RPMI8226 (cell line): ENCODE measurements around the gene TMEM127.
"Not testable (repeated sequence)": the region's sequence is repeated elsewhere in the genome, so short reads cannot be mapped to it uniquely, and the experiment has no call there.

Experiments used
- DNase-seq: peaks from one replicate; pipeline ENCODE4 v3.0.0-alpha.2; 2015

TMEM127 gene, protein sequence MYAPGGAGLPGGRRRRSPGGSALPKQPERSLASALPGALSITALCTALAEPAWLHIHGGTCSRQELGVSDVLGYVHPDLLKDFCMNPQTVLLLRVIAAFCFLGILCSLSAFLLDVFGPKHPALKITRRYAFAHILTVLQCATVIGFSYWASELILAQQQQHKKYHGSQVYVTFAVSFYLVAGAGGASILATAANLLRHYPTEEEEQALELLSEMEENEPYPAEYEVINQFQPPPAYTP

DNA sequence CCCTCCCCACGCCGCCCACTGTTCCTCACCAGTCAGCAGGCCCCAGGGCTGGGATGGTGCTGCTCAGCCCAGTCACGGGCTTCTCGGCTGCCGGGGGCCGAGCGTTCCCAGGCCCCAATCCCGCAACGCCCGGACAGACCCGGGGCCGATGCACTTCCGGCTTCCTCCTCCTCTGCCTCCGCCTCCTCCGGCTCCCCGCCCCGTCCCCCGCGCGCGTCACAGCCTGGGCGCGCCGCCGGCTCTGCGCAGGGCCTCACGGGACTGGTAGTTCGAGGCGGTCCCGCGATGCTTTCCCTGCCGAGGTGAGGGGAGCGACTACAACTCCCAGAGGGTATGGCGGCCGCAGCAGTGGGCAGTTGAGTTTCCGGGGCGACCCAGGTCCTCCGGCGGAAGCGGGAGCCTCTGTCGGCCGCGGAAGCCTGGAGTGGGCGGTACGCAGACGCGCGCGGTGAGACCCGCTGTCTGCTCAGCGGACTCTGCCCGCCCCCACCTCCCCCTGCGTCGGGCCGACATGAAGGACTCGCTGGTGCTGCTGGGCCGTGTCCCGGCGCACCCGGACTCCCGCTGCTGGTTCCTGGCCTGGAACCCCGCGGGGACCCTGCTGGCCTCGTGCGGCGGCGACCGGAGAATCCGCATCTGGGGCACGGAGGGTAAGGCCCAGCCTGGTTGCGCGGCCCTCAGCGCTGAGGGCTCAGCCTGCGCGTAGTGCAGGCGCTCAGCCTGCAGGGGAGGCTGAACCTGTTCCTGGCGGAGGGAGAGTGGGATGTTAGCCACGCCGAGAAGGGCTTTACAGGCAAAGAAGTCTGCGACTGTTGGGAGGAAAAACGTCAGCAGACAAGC, at the start of gene TMEM127, which contains the start of gene CIAO1:
Gene TMEM127, minus strand, starts transcription at position 158 of the 840 bp plus-strand sequence. CDS start 616 bp downstream, outside the sequence.
Gene CIAO1, plus strand, starts transcription at position 386 of the 840 bp plus-strand sequence. Its CDS starts 126 bp downstream, at position 512.
- DNase-seq = peak; percentile 98

DNA sequence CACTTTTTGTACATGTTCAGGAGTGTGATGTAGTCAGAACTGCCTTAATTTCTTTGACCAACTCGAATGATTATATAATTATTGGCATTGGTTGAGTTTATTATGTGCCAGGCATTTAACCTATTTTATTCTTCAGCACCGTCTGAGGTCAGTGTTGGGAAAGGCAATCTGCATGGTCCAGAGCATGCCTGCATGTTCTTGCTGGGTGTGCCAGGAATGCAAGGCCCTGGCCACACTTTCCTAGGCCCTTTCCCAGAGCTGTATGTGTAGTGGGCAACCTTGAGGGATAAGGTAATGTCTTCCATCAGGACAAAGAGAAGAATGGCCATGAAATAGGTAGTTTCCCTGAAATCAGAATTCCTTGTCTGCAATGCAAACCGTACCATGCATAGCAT, 49.2 kb upstream of the TMEM127 start:
- DNase-seq = no peak

DNA sequence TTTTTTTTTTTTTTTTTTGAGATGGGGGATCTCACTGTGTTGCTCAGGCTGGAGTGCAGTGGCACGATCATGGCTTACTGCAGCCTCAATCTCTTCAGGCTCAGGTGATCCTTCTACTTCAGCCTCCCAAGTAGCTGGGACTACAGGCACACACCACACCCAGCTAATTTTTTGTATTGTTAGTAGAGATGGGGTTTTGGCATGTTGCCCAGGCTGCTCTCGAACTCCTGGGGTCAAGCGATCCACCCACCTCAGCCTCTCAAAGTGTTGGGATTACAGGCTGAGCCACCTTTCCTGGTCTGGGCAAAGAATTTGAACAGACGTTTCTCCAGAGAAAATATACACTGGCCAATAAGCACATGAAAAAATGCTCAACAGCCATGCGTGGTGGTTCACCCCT, 42.5 kb upstream of the TMEM127 start:
- DNase-seq = no peak

DNA sequence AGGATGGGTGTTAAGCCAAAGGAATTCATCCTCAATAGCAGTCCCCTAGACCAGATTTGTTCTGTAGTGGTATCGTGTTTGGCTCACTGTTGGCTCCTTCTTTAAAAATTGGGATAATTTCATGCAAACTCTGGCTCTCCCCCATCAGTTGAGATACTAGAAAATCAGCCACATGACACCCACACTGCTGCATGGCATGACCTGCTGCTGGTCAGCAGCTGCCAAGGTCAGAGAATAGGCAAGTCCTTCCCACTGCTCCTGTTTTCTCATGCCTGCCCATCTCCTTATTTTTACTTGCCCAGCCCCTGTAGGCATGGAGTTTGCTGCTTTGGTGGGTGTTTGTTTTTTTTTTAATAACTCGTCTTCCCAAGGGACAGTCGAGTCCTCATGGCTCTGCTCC, 40.6 kb upstream of the TMEM127 start:
- peak; percentile 12 for DNase-seq

DNA sequence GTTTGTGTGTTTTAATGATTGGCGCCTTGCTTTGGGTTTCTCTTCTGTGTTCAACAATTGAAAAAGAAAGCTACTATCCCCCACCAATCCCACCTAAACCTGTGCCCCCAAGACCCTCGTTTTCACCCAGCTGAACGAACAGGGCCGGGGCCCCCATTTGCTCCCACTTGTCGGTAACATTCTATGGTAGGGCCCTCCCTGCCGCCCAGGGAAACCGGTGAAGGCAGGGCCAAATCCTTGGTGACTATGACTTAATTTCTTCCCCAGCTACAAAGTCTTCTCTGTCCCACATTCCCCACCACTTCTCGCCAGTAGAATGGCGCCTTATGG, 40.1 kb upstream of the TMEM127 start:
- no peak for DNase-seq

DNA sequence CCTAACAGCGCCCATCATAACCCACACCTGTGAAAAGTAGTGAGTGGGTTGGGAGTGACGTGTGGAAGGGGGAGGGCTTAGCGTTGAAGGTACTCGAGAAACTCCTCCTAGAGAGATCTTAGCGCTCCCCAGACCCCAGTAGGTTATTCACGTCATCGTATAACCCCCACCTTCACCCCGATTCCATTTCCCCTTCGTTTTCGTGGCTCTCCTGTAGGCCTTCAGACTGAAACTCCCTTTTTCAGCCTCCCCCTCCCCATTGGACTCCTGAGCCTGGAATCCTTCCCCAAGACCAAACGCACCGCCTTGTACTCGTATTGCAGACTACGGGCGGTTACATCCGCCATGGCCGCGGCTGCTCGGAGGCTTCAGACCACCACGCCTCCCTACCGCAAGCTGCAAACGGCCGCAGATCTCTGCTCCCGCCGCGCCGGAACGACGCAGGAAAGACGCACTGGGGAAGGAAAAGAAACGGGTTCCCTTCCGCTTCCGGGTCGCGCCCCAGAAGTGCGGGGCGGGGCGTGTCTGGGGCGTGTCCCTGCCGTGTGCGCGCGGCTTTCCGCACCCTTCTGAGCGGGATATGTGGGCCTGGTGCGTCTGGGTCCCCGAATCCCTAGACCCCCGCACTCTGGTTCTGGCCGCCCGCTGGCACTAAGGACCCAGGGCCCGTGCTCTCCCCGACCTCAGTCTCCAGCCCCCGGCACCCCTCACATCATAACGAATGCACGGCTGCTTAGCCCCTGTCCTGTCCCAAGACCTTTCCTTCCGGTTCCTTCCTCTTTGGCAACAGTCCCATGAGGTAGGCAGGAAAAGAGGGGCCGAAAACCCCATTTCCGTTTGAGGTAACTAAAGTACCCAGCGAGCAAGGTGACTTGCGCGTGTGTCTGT, 39.5 kb upstream of the TMEM127 start, which contains the start of gene SNRNP200:
Gene SNRNP200, minus strand, starts transcription at position 456 of the 888 bp plus-strand sequence. Its CDS starts 109 bp downstream, at position 347.
- DNase-seq = peak; percentile 95

DNA sequence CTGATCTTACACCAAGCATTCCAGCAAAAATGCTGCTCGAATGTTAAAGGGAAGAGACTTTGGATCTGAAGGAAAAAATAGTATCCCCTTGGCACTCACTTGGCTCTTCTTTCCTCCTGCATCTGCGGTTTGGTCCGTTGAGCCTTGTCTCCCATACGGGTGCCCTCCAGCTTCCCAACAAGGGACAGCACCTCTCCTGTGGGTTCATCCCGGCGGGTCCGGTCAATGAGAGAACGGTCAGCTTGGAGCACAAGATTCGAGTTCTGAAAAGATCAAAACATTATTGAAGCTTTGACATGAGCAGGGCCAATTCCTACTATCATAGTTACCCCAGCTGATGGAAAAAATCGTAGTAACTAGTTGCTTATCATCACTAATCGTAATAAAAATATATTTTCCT, 38.8 kb upstream of the TMEM127 start:
- no peak for DNase-seq

DNA sequence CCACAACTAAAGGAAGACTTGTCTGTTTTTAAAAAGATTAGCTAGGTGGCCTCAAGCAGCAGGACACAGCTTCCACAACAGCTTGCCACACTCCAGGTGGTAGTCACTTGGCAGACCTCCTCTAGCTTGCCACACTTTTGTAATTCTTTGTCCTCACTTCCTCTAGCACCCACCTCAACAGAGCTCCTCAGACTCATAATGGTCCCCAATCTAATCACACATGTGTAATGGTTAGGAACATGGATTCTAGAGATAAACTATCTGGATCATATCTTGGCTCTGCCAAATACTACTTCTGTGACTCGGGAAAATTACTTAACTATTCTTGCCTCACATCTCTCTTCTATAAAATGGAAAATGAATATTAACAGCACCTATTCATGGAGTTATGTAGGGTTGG, 36.1 kb upstream of the TMEM127 start:
- DNase-seq = no peak

DNA sequence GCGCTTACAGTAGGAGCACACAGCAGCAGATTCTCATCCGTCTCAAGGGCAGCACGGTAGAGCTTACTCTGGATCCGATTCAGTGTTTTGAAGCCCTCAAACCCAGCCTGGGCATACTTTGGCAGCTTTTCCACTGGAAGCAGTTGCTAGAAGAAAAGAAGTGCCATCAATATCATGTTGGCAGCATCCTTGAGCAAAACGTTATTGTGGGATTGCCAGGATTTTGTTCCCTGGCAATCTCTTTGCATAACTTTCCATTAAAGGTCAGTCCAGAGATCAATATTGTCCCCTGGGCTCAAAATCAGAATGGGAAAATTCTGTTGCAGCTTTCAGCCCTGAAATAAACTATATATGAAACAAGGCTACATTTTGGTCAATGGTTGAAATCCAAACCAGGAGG, 31.1 kb upstream of the TMEM127 start:
- no peak for DNase-seq

DNA sequence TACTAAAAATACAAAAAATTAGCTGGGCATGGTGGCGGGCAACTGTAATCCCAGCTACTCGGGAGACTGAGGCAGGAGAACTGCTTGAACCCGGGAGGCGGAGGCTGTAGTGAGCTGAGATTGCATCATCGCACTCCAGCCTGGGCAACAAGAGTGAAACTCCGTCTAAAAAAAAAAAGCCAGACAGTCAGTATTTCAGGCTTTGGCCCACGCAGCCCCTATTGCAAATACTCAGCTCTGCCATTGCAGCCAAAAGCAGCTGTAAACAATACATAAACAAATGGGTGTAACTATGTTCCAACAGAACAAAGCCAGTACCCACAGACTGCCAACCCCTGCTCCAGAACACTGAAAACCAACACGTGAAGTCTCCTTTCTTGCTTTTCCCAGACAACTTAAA, 28.5 kb upstream of the TMEM127 start:
- DNase-seq = not testable (repeated sequence)

DNA sequence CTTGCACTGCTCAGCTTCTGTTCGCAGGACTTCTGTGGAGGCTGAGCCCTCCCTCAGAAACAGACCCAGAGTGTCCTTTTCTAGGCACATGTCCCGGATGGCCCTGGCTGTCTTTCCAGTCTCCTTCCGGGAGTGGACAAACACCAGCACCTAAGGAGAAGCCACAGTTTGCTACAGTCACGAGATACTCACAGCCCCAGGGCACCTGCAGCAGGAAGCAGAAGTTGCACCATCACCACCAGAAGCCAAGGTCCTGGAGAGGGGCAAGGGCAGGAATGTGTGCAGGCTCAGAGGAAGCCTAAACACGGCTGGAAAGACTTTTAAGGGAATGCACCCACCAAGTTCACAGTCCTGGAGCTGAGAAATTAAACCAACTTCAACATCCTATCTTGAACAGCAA, 26.0 kb upstream of the TMEM127 start:
- DNase-seq = no peak

DNA sequence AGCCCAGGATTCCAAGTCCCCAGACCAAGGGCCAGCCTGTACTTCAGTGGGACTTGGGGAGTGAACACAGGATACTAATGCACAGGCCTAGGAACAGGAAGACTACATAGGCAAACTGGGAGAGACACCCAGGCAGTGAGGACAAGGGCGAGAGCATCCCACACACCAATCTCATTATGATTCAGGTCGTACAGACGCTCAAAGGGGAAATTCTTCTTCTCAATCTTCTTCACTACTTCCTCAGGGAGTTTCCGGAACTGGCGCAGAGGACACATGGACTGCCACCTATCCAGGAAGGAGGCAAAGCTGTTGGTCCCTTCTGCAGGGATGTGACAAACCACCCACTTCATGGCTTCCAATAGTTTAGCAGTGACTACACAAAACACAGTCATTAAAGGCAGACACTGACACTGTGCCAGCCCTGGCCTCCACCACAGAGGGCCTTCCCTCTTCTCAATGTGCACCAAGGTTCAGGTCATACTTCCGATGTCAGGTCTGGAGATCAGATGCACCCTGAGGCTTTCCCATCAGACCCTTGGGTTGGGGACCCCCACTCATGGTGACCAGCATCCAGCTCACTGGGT, 21.6 kb upstream of the TMEM127 start:
- no peak for DNase-seq

DNA sequence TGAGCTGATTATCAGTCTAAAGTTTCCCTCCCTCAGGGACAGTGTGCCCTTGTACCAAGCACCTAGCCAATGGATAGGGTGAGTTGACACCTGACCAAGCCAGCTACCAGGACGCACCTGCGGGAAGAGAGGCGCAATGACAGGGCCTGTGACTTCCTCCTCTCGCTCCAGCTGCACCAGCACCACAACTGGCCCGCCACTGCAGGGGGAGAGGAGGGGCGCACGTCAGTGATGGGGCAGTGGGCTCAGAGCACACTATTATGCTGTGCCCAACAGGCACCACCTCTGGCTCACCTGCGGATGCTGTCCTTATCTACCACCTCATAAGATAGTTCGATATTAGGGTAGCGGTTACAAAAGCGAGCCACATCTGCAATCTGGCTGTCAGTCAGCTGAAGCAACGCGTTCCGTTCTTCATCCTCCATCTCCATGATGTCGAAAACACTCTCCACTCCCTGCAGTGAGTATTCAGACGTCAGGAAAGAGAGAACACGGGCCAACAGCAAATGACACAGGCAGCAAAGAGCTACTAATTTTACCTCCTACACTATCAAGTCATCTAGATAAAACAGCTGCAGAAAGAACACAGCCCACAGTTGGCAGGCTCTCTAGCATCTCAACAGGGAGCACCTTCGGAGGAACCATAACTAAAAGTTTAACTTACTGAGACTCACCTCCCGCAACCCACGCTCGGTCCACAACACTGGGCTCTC, 11.1 kb upstream of the TMEM127 start:
- DNase-seq = no peak

DNA sequence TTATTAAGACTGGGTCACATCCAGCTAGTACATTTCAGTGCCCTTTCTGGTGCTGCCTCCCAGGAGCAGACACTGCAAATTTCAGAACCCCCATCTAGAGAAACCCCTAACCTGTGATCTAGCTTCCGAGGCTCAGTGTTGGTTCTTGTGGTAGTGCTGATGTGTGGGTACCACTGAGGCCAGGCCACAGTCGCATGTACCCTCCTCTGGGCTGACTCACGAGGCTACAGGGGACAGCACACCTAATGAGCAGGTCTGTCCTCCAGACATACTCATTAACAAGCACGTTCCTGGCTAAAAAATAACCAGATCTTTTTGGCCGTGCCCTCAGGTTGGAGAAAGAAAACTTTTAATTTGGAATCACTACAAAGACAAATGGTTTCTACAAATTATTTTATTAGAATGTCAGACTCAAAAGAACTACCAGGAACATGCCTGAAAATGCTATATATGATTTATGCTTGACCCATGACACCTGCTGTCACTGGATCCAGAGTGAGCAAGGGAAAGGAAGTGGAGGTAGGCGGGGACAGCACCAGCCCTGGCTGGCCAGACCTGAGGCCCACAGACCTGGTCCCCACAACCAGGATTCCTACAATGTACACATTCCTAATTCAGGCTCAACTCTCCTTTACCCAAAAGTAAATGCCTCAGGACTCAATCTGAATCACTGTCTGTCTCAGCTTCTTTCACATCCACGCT, 8.7 kb upstream of the TMEM127 start:
- no peak for DNase-seq

DNA sequence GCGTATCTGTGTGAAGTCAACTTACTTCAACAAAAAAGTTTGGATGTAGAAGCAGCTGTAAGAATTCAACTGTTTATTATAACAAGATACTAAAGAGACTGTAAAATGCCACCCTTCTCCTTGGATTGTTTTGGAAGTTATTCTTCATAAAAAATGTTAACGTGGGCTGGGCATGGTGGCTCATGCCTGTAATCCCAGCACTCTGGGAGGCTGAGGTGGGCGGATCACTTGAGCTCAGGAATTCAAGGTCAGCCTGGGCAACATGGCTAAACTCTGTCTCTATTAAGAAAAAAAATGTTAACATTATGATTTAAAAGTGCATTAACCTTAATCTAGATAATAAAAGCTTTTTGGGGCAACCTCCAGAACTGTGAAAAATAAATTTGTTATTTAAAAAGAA, 8.0 kb upstream of the TMEM127 start:
- no peak for DNase-seq

DNA sequence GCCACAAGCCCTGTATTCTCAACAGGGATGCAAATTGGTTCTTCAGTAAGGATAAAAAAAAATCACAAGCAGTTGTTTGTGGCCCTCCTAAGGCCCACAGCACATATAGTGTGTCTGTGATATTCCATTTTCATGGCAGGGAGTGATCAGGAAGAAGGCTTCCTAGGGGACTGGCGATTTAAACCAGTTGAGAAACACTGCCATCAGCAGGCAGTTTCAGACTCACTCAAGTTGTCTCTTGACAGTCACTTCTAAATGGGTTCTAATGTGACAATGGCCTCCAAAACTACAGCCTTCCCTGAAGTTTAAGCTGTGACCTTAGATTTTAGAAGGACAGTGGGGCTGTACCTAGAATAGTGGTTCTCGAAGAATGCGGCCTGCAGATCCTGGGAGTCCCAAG, 6.2 kb upstream of the TMEM127 start:
- no peak for DNase-seq

DNA sequence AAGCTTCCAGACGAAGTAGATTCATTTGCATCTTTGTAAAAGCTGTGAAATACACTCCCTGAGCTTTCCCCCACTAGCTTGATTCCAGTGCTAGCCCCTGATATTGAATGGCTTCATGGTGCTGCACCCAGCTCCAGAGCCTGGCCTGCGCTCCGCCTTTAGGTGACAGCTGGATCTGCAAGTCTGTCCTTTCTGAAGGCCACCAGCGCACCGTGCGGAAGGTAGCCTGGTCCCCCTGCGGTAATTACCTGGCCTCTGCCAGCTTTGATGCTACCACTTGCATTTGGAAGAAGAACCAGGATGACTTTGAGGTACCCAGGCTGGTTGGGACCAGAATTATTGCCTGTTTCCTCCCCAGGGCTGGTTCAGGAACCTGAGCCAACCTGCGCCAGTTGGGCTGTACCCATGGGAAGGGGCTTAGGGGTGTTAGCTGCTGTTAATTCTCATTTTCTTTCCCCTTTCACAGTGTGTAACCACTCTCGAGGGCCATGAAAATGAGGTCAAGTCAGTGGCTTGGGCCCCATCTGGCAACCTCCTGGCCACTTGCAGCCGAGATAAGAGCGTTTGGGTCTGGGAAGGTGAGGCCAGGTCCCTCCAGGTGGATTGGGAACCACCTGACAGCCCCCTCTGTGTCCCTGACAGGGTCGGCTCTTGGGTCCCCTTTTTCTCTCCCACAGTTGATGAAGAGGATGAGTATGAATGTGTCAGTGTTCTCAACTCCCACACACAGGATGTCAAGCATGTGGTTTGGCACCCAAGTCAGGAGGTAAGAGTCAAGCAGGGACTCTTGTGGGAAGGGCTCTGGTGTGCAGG, 1.6 kb upstream of the TMEM127 start:
- peak; percentile 74 for DNase-seq

DNA sequence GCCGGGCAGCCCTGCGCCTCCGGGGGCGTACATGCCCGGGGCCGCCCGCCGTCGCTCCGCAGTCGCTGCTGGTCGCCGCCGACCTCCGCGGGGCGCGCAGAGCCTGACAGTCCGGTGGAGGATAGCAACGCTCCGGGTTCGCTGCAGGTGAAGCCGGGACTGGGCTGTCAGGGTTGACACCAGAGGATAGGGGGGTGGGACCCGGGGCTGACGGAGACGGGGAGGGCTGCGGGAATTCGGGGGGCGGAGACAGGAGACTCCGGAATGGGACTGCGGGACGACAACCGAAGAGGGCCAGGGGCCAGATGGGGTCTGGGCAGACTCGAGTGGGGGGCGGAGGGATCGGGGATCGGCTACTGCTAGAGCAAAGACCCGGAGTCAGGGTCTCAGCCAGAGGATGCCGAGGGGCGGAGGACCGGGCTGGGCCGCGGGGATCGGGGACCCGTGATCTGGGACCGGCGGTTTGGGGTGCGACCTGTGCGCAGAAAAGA, 403 bp downstream of the TMEM127 start:
- DNase-seq = peak; percentile 24

DNA sequence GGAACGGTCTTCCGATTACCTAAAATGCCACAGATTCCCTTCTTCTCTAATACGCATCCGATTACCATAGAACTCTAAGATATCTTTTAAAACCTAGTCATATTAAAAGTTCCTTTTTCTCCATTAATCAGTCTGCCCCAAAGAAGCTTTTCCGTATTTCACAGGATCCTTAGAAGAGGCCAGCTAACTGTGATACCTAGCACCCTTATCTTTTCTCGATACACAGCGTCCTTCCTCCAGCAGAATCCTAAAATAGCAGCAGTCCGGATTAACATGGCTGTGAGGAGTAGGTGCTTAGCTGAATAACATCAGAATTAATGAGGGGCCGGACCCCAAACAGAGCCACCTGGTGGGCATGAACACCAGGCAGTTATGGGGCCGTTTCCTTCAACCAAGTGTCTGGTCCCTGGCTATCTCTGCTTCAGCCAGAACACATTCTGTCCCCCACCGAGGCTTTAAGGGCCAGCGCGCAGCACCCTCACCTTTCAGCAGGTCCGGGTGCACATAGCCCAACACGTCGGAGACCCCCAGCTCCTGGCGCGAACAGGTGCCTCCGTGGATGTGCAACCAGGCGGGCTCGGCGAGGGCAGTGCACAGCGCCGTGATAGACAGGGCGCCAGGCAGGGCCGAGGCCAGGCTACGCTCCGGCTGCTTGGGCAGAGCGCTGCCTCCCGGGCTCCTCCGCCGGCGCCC, 995 bp downstream of the TMEM127 start:
- DNase-seq = peak; percentile 49

DNA sequence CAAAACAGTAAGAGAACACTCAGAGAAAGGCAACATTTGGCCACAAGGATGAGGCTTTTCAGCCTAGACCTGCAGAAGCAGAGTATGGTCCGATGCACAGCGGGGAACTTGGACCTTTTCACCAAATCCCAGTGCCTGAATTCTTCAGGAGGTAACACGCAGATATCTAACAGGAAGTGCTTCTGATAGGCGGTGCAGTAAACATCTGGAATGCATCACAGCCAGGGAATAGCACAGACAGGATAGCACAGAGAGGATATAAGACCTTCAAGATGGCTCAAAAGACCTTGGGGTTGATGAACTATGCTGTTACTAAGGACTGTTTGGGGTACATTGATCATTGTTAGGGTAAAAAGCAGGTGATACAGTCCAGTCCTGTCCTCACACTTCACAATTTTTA, 1.7 kb downstream of the TMEM127 start:
- no peak for DNase-seq
